Head of caudate nucleus (tissue), 42 donors: ENCODE results near the gene NUP214.
"Not testable (repeated sequence)": the region's sequence is repeated elsewhere in the genome, so short reads cannot be mapped to it uniquely, and the experiment has no call there.

ENCODE experiments used
- DNase-seq, 42 donors: peaks; one replicate each; pipeline versions ENCODE4 v3.0.0 to v3.0.0-alpha.2; 2020 to 2021; ENCODE audit warnings: mixed read lengths in 7 of 42
- intact Hi-C: fragments of 100-400 bp; cut with DNase I; formaldehyde crosslinking; loops from one replicate; pipeline ENCODE4 v1.15.0; 2022

Gene NUP214

GRCh38 chr9:131145245-131145644 lies 19.9 kb downstream of the NUP214 start:
- no peak for DNase-seq
- intact Hi-C loops: no loop called here

DNA sequence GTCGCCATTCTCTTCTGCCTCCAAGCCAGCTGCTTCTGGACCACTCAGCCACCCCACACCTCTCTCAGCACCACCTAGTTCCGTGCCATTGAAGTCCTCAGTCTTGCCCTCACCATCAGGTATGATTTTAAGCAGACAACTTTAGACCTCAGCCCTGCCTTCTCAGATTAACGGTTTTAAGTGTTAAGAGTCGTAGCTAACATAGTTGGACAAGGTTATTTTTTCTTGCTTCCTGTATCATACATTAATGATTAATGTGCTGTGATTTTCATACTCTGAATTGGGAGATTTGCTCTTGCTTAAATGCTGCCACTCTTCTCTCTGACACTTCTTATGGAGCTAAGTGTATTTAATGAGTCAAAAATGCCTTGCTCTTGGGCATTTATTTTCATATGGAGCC lies 20.8 kb downstream of the NUP214 start:
- intact Hi-C loops: no loop called here
- DNase-seq: no peak

DNA sequence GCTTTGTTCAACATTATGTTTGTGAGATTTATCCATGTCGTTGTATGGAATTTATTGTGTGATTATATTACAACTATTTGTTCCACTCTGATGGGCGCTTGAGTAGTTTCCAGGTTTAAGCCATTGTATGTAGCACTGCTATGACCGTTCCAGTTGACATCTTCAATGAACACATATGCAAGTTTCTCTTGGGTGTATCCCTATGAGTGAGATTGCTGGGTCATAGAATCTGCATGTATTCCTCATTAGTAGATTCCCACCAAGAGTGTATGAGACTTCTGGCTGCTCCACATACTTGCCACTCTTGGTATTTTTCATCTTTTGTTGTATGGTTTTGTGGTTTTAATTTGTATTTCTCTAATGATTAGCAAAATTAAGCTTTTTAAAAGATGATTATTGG lies 22.9 kb downstream of the NUP214 start:
- intact Hi-C loops: no loop called here
- DNase-seq: no peak

- intact Hi-C loops: no loop called here
- no peak for DNase-seq
These were observed 23.7 kb downstream of the NUP214 start for GRCh38 chr9:131148966-131149687.

DNA sequence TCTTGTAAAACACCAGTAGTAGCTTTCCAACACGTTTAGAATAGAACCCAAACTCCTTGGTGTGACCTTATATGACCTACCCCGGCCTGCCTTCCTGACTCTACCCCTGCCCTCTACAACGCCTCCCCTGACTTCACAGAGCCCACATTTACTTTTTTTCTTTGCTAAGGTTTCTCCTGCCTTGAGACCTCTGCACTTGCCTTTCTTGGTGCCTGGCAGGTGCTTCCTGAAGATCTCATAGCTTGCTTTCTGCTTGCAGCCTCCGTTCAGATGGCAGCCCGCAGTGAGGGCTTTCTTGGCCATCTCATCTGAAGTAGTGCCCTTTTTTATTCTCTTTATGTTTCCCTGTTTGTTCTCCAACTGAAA lies 24.3 kb downstream of the NUP214 start:
- intact Hi-C loops: no loop called here

DNA sequence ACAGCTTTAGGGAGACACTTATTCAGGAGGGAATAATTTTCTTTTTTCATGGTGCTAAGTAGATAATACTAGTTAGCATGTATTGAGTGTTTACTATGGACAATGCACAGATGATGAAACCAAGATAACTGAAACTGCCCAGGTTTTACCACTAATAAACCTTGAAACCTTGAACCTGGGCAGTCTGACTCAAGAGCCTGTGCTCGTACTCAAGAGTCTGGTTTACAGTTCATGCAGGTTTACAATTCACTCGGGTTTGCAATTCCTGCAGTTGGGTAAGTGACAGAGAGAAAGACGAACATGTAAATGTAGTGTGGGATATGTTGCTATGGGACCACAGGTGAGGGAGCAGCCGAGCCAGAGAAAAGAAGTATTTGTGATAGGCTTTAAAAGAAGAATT lies 28.2 kb downstream of the NUP214 start:
- intact Hi-C loops: no loop called here
- no peak for DNase-seq

More for the DNA sequence above, 24.3 kb downstream of the NUP214 start:
- DNase-seq: no peak

DNA sequence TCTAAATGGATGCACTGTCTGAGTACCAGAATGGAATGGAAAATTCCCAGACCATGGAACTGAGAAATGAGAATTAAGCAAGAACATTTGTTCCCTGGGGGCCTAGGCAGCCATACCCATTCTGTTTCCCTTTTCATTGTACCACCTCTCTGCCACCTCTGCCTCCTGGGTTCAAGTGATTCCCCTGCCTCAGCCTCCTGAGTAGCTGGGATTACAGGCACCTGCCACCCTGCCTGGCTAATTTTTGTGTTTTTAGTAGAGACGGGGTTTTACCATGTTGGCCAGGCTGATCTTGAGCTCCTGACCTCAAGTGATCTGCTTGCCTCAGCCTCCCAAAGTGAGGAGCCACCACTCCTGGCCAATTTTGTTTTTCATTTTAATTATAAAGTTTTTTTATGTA lies 33.3 kb downstream of the NUP214 start:
- intact Hi-C loops, DNase-seq: not testable (repeated sequence)

DNA sequence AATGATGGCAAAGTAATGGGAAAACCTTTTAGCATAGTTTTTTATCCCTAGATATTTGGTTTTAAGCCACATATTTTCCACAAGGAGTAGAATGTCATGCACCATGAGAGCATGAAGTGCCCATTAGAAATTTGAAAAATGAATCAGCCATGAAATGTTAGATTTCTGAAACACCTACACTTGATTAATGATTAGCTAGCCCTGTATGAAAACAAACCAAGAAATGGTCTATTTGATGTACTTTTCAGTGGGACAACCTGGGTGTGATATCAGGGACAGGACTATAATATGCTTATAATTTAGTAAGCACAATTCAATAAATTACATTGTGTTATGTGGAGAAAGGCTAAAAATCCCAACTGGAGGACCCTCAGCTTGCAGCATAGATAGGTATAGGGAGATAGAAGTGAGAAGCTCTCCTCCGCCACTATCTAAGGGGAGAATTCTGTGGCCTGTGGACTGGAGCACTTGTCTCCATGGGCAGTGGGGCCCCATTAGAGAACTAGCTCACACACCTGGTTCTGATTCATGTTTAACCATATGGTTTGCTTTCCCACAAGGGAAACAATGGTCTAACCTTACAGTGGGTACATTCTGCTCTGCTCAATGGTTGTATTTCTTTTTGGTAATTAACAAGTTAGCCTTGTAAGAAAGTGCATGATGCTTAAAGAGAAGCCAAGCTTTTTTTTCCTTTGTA lies 35.2 kb downstream of the NUP214 start:
- no peak for DNase-seq
- intact Hi-C loops: no loop called here

DNA sequence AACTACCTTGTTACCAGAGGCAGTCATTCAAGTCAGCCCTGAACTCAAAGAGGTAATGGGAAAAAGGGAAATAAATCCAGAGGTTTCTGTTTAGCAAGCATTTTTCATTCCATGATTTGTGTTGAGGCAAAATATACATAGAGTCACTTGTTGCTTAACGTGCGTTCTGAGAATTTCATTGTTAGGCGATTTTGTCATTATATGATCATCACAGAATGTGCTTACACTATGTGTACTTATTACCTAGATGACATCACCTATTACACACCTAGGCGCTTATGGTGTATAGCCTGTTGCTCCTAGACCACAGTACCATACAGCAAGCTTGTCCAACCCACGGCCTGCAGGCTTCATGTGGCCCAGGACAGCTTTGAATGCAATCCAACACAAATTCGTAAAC lies 36.2 kb downstream of the NUP214 start:
- DNase-seq: no peak
- intact Hi-C loops: no loop called here

GRCh38 chr9:131162886-131163285 lies 37.5 kb downstream of the NUP214 start:
- DNase-seq: no peak
- intact Hi-C loops: no loop called here

GRCh38 chr9:131165523-131165922 lies 40.1 kb downstream of the NUP214 start:
- intact Hi-C loops: no loop called here

GRCh38 chr9:131167146-131167692 lies 41.8 kb downstream of the NUP214 start:
- intact Hi-C loops: no loop called here
- no peak for DNase-seq

More at GRCh38 chr9:131165523-131165922, 40.1 kb downstream of the NUP214 start:
- DNase-seq: no peak

DNA sequence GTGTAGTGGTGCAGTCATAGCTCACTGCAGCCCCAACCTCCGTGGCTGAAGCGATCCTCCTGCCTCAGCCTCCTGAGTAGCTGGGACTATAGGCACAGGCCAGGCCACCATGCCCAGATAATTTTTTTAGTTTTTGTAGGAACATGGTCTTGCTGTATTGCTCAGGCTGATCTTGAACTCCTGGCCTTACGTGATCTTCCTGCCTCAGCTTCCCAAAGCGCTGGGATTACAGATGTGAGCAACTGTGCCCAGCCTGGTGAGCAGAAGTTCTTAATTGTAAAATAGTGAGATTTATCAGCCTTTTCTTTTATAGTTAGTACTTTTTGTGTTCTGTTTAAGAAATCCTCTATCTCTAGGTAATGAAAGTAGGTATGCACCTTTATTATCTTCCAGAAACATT lies 42.5 kb downstream of the NUP214 start:
- DNase-seq: no peak
- intact Hi-C loops: no loop called here

GRCh38 chr9:131169563-131170240 lies 44.3 kb downstream of the NUP214 start:
- intact Hi-C loops: no loop called here
- no peak for DNase-seq

DNA sequence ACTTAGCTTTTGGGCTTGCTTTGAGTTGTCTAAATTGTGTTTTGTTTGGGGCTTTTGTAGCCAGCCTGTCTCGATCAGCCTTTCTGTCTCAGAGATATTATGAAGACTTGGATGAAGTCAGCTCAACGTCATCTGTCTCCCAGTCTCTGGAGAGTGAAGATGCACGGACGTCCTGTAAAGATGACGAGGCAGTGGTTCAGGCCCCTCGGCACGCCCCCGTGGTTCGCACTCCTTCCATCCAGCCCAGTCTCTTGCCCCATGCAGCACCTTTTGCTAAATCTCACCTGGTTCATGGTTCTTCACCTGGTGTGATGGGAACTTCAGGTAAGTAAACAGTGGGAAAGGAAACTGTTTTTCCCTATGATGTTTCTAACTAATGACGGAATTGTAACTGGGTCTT lies 48.6 kb downstream of the NUP214 start:
- intact Hi-C loops: no loop called here
- no peak for DNase-seq

- DNase-seq: no peak
- intact Hi-C loops: loop anchor here (5.0 kb wide), 1 partner anchor 163 kb away; no protein-coding TSS in a partner anchor
These were observed 49.4 kb downstream of the NUP214 start for GRCh38 chr9:131174681-131175239.

DNA sequence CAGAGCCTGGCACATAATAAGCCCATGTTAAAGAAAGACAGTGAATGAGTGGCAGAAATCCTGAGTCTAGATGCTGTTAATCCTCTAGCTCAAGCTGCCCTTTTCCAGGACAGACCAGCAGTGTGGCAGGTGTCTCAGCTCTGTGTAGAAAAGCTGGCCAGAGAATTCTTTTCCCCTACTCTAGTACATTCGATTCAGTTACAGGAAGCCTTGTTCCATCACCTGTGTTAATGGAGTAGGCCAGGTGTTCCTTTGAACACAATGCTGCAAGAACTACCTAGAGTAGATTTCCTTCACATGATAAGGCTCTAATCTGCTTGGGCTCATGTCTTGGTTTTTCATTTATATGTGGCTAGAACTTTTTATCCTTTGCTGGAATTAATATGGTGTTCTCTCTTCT lies 52.5 kb downstream of the NUP214 start:
- intact Hi-C loops: loop anchor here (5.0 kb wide), 1 partner anchor 159 kb away; no protein-coding TSS in a partner anchor
- no peak for DNase-seq

- DNase-seq: peak; percentile 33 to 87 (median 74)
- intact Hi-C loops: loop anchor here (5.0 kb wide), 1 partner anchor 159 kb away; no protein-coding TSS in a partner anchor
These were observed 53.0 kb downstream of the NUP214 start for GRCh38 chr9:131178382-131178781.

DNA sequence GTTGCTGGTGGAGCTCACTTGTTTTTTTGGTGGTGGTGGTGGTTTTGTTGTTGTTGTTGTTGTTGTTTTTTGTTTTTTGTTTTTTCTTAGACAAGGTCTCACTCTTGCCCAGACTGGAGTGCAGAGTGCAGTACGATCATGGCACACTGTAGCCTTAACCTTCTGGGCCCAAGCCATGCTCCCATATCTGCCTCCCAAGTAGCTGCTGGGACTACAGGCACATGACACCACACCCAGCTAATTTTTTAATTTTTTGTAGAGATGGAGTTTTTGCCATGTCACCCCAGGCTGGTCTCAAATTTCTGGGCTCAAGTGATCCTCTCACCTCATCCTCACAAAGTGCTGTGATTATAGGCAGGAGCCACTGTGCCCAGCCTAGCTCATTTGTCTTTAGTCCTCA lies 53.5 kb downstream of the NUP214 start:
- no peak for DNase-seq
- intact Hi-C loops: loop anchor here (5.0 kb wide), 1 partner anchor 158 kb away; no protein-coding TSS in a partner anchor
